UCSD-AML1 (cell line): Measurements from ENCODE around the gene LRRK1.

Experiments
- DNase-seq: peaks from one replicate; lab custom pipeline; 2025; ENCODE audit not compliant: unreplicated experiment; lab: John Stamatoyannopoulos, UW

LRRK1 gene

GRCh38 chr15:101020451-101020850 is 101.3 kb downstream of the LRRK1 start:
- DNase-seq = no peak

- DNase-seq = no peak
Measured at GRCh38 chr15:101020945-101021344, 101.8 kb downstream of the LRRK1 start.

- DNase-seq = no peak
Measured at GRCh38 chr15:101022306-101022705, 103.1 kb downstream of the LRRK1 start.

GRCh38 chr15:101022876-101023275 is 103.7 kb downstream of the LRRK1 start:
- no peak for DNase-seq

DNA sequence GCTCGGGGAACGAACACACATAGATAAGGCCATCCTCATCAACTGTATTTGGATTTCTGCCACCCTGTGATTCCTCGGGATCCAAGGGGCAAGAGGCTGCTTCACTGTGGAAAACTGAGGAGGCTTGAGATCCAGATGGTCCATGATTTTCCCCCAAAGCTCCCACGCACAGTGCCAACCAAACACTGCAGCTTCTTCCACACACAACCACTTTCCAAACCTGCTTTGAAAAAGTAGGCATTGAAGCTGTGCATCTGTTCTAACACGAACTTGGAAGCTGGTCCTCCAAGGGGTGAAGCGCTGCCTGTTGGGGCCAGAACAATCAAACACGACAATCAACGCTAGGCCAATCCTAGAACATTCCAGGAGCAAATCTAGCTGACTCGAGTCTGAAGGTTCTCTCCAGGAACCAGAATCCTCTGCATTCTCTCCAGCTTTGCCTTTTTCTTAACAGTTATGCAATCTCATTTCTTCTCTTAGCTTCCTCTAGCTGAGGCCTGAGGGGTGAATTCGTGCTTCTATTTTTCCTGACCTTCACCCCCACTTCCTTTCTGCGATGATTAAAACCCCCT is 104.4 kb downstream of the LRRK1 start:
- no peak for DNase-seq

DNA sequence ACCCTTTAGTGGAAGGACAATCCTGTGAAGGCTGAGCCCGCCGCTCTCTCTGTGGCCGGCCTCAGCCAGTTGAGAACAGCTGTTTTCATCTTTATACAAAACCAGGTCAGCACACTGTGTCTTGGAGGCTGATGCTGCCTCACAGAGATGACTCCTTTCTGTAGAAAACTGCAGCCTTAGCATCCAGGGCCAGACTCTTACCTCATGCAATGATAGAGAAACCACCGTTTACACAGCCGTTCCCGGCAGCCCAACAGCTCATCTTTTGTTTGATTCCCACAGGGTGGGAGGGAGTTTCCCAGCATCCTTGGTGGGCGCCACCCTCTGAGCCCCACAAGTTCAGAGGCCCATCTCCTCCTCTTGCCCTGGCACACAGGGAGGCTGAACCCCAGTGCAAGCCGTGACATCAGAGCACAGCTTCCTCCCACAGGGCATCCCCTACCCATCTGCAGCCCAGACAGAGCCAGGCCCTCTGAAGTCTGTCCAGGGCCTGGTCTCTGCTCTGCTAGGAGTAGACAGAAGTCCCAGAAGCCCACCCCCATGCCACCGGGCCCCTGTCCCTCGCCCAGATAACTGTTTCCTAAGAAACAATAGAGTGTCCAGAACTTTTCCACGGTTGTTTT is 105.0 kb downstream of the LRRK1 start:
- DNase-seq = no peak

DNA sequence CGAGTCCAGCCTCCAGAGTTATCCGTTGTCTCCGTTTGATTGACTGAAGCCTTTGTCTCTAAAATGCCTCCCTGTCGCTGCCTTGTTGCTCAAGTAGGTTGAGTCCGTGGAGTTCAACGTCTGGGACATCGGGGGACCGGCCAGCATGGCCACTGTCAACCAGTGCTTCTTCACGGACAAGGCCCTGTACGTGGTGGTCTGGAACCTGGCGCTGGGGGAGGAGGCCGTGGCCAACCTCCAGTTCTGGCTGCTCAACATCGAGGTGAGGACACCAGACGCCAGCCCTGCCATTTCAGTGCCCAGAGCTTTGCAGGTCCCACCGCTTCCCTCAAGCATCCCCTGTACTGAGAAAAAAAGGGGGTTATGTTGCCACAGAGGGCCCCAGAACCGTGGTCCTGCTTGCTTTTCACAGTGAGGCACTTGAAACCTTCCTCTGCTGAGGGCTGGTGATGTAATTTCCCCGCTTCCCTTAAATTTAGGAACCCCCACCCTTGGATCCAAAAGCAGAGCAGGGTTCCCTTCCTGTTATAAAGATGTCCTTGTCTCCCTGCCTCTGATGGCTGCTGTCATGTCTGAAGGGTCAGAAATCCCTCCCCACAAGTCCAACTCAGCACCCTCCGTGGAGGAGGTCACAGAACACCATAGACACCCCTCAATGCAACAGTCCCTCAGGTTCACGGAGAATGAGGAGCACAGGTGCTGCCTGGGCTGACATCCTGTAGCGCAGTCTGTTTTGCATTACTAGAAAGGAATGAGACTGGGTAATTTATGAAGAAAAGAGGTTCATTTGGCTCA is 105.7 kb downstream of the LRRK1 start:
- DNase-seq = no peak

DNA sequence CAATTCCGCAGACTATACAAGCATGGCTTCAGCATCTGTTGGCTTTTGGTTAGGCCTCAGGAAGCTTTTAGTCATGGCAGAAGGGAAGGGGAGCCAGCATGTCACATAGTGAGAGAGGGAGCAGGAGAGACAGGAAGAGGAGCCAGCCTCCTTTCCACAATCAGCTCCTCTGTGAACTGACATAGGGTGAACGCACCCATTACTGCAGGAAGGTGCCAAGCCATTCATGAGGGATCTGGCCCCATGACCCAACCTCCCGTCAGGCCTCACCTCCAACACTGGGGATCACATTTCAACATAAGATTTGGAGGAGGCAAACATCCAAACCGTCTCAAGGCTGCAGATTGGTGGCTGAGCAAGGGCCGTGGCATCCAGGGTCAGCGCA is 106.3 kb downstream of the LRRK1 start:
- DNase-seq = no peak

GRCh38 chr15:101025896-101026631 is 106.9 kb downstream of the LRRK1 start:
- DNase-seq = no peak

- DNase-seq = no peak
Measured at GRCh38 chr15:101026656-101027272, 107.6 kb downstream of the LRRK1 start.

GRCh38 chr15:101027273-101027901 is 108.2 kb downstream of the LRRK1 start:
- DNase-seq = no peak

DNA sequence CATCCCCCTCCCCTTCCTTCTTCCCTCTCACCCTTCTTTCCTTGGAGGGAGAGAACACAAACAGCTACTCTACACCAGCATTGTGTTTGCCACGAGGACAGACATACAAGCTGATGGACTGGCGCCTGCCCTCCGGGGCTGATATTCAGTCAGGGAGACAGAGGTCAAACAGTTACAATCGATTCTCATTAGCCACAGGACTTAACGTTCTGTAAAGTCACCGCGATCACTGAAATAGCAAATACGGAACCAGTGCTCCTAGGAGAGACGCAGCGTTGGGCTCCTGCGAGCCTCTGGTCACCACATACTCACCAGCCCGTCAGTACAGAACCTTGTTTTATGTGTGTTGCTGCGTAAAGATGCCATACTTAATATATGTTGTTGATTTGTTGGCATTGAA is 108.8 kb downstream of the LRRK1 start:
- DNase-seq = no peak

GRCh38 chr15:101028321-101028720 is 109.2 kb downstream of the LRRK1 start:
- DNase-seq = no peak

- DNase-seq = no peak
Measured at GRCh38 chr15:101028772-101029438, 109.7 kb downstream of the LRRK1 start.

DNA sequence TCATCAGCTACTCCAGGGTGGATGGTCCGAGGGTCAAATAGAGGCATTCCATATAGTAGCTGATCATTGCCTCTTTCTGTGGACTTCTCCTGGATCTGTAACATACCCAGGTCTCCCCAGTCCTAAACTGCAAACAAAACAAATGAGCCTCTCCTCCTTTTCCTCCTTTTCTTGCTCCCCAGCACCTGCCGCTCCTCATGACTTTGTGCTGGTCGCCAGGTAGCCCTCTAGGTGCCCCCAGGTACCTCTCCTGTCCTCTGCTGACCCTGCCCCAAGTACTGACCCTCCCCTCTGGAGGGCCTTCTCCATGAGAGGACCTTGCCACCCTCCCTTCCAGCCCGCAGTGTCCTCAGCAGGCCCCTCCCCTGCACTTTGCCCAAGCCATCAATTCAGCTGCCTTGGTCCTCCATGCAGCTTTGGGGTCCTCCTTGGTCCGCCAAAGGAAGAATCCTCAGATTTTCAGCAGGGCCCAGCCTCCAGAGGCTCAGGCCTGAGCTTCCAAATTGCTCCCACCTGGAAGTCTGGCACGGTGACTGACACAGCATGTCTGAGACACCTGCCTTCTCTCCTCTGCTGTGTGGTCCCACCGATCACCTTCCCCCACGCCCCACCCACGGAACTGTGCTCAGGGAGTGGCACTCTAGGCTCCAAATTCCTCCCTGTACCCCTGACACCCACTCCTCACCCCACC is 111.0 kb downstream of the LRRK1 start:
- no peak for DNase-seq

- DNase-seq = no peak
Measured at GRCh38 chr15:101031213-101031612, 112.1 kb downstream of the LRRK1 start.

- DNase-seq = no peak
Measured at GRCh38 chr15:101033801-101034200, 114.6 kb downstream of the LRRK1 start.

GRCh38 chr15:101035611-101036010 is 116.5 kb downstream of the LRRK1 start:
- DNase-seq = no peak

DNA sequence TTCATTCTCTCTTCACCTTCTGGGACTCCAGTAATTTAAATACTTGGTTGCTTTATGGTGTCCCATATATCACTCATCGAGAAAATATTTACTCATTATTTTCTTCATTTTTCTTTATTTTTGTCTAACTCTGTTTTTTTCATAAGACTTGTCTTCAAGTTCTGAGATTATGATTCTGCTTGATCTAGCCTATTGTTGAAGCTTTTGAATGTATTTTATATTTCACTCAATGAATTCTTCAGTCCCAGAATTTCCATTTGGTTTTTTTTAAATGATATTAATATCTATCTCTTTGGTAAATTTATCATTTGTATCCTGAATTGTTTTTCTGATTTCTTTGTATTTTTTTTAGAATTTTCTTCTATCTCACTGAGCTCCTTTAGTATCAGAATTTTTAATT is 117.0 kb downstream of the LRRK1 start:
- DNase-seq = no peak
